ENCODE measurements around the gene NT5DC4.
"Not testable (repeated sequence)": the region's sequence is repeated elsewhere in the genome, so short reads cannot be mapped to it uniquely, and the experiment has no call there.

Gene NT5DC4

DNA sequence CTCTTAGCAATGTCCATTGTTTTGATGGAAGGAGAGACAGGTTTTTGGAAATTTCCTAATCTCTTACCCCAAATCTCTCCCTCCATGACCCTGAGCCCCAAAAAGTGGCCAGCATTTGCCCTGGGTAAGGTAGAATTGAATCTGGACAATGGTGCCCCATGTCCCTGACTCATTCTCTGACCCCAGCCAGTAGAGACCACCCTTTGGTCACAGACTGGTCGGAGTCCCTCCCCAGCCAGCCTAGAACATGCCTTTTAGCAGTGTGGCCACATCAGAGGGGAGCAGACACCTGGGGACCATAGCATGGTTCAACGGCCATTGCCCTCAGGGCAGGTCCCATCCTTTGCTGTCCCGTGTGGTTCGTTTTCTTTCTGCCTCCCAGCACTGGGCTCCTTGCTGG lies 6.5 kb upstream of the NT5DC4 start:
- Histone ChIP-seq H3K27me3 (ENCODE audit: control insufficient read depth, insufficient read depth, low read length) (peaks cover 20% of the 10 kb centered on the region), H3K4me2 (ENCODE audit: low read length) (no peak overlapping the region), H3K4me1 (ENCODE audit: control insufficient read depth, insufficient read depth, low read length) (peaks cover 9% of the 10 kb centered on the region), H3K9ac (ENCODE audit: low read depth, low read length) (no peak overlapping the region), H3K4me3 (ENCODE audit: low read length) (no peak overlapping the region), H3K9me3 (replicated peaks; ENCODE audit: low read length) (no peaks in the 10 kb centered on the region), H3K36me3 (ENCODE audit: insufficient read depth, low read length) (no peaks in the 10 kb centered on the region)

DNA sequence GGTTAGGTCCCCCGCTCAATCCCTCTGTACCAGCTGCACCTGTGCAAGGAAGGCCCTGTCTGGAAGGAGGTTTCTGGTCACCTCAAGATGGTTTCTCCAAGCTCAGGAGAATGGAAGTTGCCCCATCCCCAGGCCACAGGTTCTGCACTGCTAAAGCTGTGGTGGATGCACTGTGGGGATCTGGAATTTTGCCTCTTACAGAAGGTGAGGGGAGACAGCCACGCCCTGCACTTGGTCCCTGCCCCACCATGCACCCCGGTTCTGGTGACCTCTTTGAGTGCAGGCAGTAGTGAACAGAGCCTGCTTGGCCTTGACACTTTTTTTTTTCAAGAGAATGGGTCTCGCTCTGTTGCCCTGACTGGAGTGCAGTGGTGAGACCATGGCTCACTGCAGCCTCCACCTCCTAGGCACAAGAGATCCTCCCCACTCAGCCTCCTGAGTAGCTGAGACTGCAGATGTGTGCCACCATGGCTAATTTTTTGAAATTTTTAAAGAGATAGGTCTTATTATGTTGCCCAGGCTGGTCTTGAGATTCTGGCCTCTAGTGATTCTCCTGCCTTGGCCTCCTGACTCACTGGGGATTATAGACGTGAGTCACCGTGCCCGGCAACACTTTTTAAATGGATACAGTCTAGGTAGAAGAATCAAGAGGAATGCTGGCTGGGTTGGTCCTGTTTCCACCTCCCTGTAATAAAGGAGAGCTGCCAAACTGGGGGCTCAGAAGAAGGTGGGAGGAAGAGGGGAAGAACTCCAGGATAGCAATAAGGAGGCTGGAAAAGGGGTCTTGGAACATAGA lies 5.8 kb upstream of the NT5DC4 start:
- no peaks in the 10 kb centered on the region for H3K36me3 ChIP-seq (ENCODE audit: insufficient read depth, low read length)

DNA sequence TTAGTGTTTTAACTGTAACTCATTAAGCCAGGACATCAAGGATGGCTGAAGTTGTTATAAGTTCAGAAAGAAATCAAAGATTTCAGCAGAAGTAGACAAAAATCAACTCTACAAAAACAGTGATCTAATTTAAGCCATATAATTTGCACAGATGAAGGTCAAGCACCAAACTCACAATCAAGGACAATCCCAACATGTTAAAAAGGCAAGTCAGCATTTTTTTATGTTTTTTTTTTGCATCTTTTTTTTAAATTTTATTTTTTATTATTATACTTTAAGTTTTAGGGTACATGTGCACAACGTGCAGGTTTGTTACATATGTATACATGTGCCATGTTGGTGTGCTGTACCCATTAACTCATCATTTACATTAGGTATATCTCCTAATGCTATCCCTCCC lies 4.7 kb upstream of the NT5DC4 start:
- peaks cover 16% of the 10 kb centered on the region for H3K27me3 ChIP-seq (ENCODE audit: control insufficient read depth, insufficient read depth, low read length)
- not testable (repeated sequence) for H3K4me1 ChIP-seq (ENCODE audit: control insufficient read depth, insufficient read depth, low read length); H3K4me3 ChIP-seq (ENCODE audit: low read length)

More for the DNA sequence above, 5.8 kb upstream of the NT5DC4 start:
- no peaks in the 10 kb centered on the region for H3K9me3 ChIP-seq (replicated peaks; ENCODE audit: low read length)
- no peak overlapping the region for H3K9ac ChIP-seq (ENCODE audit: low read depth, low read length)
- no peak overlapping the region for H3K4me3 ChIP-seq (ENCODE audit: low read length)
- peaks cover 9% of the 10 kb centered on the region for H3K4me1 ChIP-seq (ENCODE audit: control insufficient read depth, insufficient read depth, low read length)
- peaks cover 16% of the 10 kb centered on the region for H3K27me3 ChIP-seq (ENCODE audit: control insufficient read depth, insufficient read depth, low read length)
- H3K4me2 ChIP-seq (ENCODE audit: low read length): no peak overlapping the region

DNA sequence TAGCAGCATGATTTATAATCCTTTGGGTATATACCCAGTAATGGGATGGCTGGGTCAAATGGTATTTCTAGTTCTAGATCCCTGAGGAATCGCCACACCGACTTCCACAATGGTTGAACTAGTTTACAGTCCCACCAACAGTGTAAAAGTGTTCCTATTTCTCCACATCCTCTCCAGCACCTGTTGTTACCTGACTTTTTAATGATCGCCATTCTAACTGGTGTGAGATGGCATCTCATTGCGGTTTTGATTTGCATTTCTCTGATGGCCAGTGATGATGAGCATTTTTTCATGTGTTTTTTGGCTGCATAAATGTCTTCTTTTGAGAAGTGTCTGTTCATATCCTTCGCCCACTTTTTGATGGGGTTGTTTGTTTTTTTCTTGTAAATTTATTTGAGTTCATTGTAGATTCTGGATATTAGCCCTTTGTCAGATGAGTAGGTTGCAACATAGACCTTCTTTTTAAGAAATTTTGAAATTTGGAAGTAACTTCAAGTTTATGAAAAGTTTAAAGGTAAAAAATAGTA lies 3.9 kb upstream of the NT5DC4 start:
- not testable (repeated sequence) for H3K4me2 ChIP-seq (ENCODE audit: low read length); H3K36me3 ChIP-seq (ENCODE audit: insufficient read depth, low read length); H3K4me1 ChIP-seq (ENCODE audit: control insufficient read depth, insufficient read depth, low read length); H3K4me3 ChIP-seq (ENCODE audit: low read length); H3K9ac ChIP-seq (ENCODE audit: low read depth, low read length); H3K9me3 ChIP-seq (replicated peaks; ENCODE audit: low read length)
- peaks cover 16% of the 10 kb centered on the region for H3K27me3 ChIP-seq (ENCODE audit: control insufficient read depth, insufficient read depth, low read length)

More for the DNA sequence above, 4.7 kb upstream of the NT5DC4 start:
- not testable (repeated sequence) for H3K9me3 ChIP-seq (replicated peaks; ENCODE audit: low read length); H3K9ac ChIP-seq (ENCODE audit: low read depth, low read length); H3K36me3 ChIP-seq (ENCODE audit: insufficient read depth, low read length); H3K4me2 ChIP-seq (ENCODE audit: low read length)

DNA sequence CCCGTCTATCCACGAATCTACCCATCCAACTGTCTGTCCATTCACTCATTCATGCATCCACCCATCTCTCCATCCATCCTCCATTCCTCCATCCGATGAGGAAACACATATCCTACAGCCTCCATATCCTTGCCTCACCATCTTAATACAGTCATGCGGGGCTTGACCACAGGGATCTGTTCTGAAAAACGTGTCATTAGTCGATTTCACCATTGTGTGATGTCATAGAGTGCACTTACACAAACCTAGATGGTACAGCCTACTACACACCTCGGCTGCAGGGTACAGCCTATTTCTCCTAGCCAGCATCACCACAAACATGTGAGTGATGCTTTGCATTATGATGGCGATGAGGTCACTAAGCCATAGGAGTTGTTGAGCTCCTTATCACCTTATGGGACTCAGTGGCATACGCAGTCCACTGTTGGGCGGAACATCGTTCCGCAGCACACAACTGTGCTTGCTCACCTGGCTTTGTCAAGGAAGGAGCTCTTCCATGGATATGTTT lies 1.9 kb upstream of the NT5DC4 start:
- Histone ChIP-seq H3K4me2 (ENCODE audit: low read length) (no peak overlapping the region), H3K9ac (ENCODE audit: low read depth, low read length) (no peak overlapping the region), H3K27me3 (ENCODE audit: control insufficient read depth, insufficient read depth, low read length) (peaks cover 12% of the 10 kb centered on the region), H3K36me3 (ENCODE audit: insufficient read depth, low read length) (no peaks in the 10 kb centered on the region), H3K9me3 (replicated peaks; ENCODE audit: low read length) (no peaks in the 10 kb centered on the region), H3K4me1 (ENCODE audit: control insufficient read depth, insufficient read depth, low read length) (no peaks in the 10 kb centered on the region), H3K4me3 (ENCODE audit: low read length) (no peak overlapping the region)

DNA sequence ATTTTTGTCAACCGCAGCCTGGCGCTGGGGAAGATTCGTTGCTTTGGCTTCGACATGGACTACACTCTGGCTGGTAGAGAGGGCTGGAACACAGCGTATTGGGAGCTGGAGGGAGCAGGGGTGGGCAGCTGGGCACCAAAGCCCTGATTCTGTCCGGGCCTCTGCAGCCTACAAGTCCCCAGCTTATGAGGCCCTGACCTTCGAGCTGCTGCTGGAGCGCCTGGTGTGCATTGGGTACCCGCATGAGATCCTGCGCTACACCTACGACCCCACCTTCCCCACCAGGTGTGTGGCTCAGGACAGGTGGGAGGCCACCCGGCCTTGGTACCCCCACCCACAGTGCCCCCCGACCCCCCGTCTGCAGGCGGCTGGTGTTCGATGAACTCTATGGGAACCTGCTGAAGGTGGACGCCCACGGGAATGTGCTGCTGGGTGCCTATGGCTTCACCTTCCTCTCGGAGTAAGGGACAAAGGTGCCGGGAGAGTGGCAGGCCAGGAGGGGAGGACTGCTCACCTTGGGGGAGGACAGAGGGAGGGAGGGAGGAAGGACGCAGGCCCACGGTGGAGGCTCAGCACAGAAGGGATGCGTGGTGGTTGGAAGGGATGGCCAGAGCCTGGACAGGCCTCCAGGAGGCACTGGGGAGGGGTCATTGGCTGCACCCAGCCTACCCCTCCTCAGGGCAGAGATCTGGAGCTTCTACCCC lies 1.2 kb downstream of the NT5DC4 start:
- Histone ChIP-seq H3K36me3 (ENCODE audit: insufficient read depth, low read length) (no peaks in the 10 kb centered on the region), H3K9me3 (replicated peaks; ENCODE audit: low read length) (no peaks in the 10 kb centered on the region), H3K9ac (ENCODE audit: low read depth, low read length) (no peak overlapping the region), H3K4me3 (ENCODE audit: low read length) (no peak overlapping the region), H3K4me2 (ENCODE audit: low read length) (no peak overlapping the region), H3K27me3 (ENCODE audit: control insufficient read depth, insufficient read depth, low read length) (peaks cover 12% of the 10 kb centered on the region), H3K4me1 (ENCODE audit: control insufficient read depth, insufficient read depth, low read length) (peaks cover 3% of the 10 kb centered on the region)

DNA sequence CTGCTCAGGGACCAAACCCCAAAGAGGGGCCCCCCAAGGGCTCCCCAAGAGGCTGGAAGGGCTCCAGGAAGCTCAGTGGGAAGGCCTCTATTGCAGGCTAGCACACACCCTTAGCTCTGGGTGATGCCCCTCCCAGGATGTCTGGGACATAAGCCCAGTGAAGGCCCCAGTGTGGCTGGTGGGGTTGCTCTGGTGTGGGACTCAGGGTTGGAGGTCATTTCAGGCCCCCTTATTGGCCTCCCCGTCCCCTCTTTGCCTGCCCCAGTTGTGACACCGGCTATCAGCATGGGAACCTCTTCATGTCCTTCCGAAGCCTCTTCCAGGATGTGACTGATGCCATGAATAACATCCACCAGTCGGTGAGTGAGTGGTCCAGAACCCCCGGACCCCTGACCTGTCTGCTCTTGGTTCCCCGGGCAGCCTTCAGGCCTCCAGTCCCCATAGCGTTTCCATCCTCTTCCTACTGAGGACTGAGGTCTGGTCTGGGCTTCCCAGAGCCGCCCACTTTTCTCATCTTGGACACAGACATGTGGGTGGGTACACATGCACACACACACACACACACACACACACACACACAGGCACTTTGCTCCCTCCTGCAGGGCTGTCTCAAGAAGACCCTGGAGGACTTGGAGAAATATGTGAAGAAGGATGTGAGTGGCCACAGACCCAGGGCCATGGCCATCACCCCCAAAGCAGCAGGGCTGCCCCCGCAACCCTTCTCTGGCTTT lies 2.2 kb downstream of the NT5DC4 start:
- H3K9ac ChIP-seq (ENCODE audit: low read depth, low read length): no peak overlapping the region
- peaks cover 3% of the 10 kb centered on the region for H3K4me1 ChIP-seq (ENCODE audit: control insufficient read depth, insufficient read depth, low read length)
- no peaks in the 10 kb centered on the region for H3K36me3 ChIP-seq (ENCODE audit: insufficient read depth, low read length)
- no peak overlapping the region for H3K4me3 ChIP-seq (ENCODE audit: low read length)
- no peaks in the 10 kb centered on the region for H3K9me3 ChIP-seq (replicated peaks; ENCODE audit: low read length)
- H3K27me3 ChIP-seq (ENCODE audit: control insufficient read depth, insufficient read depth, low read length): peaks cover 7% of the 10 kb centered on the region
- H3K4me2 ChIP-seq (ENCODE audit: low read length): no peak overlapping the region

DNA sequence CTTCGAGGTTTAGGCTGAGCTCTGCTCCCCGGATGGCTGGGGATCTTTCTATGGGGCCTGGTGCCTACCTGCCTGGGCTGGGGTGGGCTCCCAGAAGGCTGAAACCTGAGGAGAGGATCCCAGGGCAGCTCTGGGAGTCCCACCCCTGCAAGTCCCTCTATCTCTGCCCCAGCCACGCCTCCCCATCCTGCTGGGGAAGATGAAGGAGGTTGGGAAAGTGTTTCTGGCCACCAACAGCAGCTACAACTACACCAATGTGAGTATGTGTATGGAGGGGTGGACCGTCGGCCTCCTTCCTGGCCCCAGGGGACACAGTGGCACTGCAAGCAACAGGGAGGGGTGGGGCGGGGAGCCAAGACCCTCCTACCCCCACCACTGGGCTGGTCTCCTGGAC lies 2.7 kb downstream of the NT5DC4 start:
- no peaks in the 10 kb centered on the region for H3K9me3 ChIP-seq (replicated peaks; ENCODE audit: low read length)
- no peak overlapping the region for H3K4me2 ChIP-seq (ENCODE audit: low read length)
- peaks cover 3% of the 10 kb centered on the region for H3K4me1 ChIP-seq (ENCODE audit: control insufficient read depth, insufficient read depth, low read length)
- H3K27me3 ChIP-seq (ENCODE audit: control insufficient read depth, insufficient read depth, low read length): peaks cover 6% of the 10 kb centered on the region
- H3K36me3 ChIP-seq (ENCODE audit: insufficient read depth, low read length): no peaks in the 10 kb centered on the region
- H3K4me3 ChIP-seq (ENCODE audit: low read length): no peak overlapping the region
- H3K9ac ChIP-seq (ENCODE audit: low read depth, low read length): no peak overlapping the region

DNA sequence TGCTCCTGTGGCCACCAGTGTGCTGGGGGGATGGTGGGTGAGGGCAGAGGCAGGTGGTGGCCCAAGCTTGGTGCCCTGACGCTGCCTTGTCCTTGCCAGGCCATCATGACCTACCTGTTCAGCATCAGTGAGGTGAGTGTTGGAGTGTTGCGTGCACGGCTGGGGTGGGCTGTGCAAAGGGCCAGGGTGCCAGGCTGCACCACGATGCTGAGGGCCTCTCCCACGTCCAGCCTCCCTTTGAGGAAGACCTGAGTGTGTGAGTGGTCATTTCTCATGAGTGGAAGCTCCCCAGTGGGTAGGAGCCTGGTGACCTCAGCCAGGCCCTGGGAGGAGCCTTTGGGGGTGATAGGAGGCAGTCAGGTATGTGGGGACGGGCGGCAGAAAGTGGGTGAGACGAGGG lies 3.2 kb downstream of the NT5DC4 start:
- peaks cover 3% of the 10 kb centered on the region for H3K4me1 ChIP-seq (ENCODE audit: control insufficient read depth, insufficient read depth, low read length)
- no peak overlapping the region for H3K4me3 ChIP-seq (ENCODE audit: low read length)
- no peaks in the 10 kb centered on the region for H3K36me3 ChIP-seq (ENCODE audit: insufficient read depth, low read length)
- no peak overlapping the region for H3K4me2 ChIP-seq (ENCODE audit: low read length)
- peaks cover 2% of the 10 kb centered on the region for H3K27me3 ChIP-seq (ENCODE audit: control insufficient read depth, insufficient read depth, low read length)
- no peak overlapping the region for H3K9ac ChIP-seq (ENCODE audit: low read depth, low read length)
- no peaks in the 10 kb centered on the region for H3K9me3 ChIP-seq (replicated peaks; ENCODE audit: low read length)

DNA sequence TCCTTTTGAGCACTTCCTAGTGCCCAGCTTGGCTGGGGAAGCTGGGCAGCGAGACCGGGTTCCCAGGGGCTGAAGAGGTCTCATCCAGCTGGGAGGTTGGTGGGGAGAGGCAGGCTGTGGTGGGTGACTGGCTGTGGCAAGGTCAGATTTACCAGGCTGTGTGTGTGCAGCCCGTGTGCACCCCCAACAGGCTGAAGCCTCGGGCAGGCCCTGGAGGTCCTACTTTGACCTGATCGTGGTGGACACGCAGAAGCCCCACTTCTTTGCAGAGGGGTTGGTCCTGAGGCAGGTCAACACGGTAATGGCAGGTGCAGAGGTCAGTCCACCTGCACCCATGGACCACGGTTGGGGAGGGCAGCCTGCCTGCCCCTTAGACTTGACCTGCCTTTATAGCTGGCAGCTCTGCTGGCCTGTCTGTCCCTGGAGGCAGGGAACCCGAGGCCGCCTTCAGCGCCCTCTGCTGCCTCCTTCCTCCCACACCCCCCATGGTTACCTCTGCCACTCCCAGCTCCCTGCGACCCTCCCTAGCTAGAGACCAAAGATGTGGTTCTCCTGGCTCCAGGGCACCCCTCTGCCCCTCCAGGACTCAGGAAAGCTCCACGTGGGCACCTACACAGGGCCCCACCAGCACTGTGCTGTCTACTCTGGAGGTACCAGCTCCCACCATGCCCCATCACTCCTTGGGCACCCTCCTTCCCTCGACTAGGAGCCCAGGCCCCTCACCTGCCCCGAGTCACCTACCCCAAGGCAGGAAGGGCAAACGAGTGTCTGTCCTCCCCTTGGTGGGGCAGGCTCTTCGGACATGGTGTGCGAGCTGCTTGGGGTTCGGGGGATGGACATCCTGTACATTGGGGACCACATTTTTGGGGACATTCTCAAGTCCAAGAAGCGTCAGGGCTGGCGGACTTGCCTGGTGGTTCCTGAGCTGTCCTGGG lies 4.0 kb downstream of the NT5DC4 start:
- peaks cover 3% of the 10 kb centered on the region for H3K4me1 ChIP-seq (ENCODE audit: control insufficient read depth, insufficient read depth, low read length)
- H3K9ac ChIP-seq (ENCODE audit: low read depth, low read length): no peak overlapping the region

More for the DNA sequence above, 4.0 kb downstream of the NT5DC4 start:
- Histone ChIP-seq H3K4me2 (ENCODE audit: low read length) (no peak overlapping the region), H3K9me3 (replicated peaks; ENCODE audit: low read length) (no peaks in the 10 kb centered on the region), H3K4me3 (ENCODE audit: low read length) (no peak overlapping the region), H3K36me3 (ENCODE audit: insufficient read depth, low read length) (no peaks in the 10 kb centered on the region), H3K27me3 (ENCODE audit: control insufficient read depth, insufficient read depth, low read length) (no peaks in the 10 kb centered on the region)
